AG04449 (cell line): ENCODE data around the gene TYMS.

Experiments
- CTCF ChIA-PET: fragments of 350-600 bp; formaldehyde crosslinking; extraction: SDS; loops from one replicate; lab custom pipeline; 2021; ENCODE audit warnings: antibody characterized with exemption; lab: Yijun Ruan, JAX
- POLR2A ChIA-PET: fragments of 400-600, 350-600 bp; formaldehyde crosslinking; extraction: SDS; loops from one replicate; lab custom pipeline; 2020; ENCODE audit warnings: antibody characterized with exemption, inconsistent platforms; lab: Yijun Ruan, JAX
- DNase-seq: peaks from one replicate; pipeline ENCODE4 v3.0.0-alpha.2; 2010; ENCODE audit warnings: low read depth, low spot score
- H3K4me3 ChIP-seq: 2 replicates; pipeline ENCODE4 v1.5.1; 2011; ENCODE audit warnings: low read depth, mild to moderate bottlenecking, control low read depth, low read length
- CTCF ChIP-seq: IDR thresholded peaks from one replicate; pipeline ENCODE4 v1.5.1; 2011; ENCODE audit warnings: mild to moderate bottlenecking, moderate library complexity, low read length, control low read depth, inconsistent platforms; ENCODE audit not compliant: insufficient read depth; ENCODE audit errors: missing control alignments

Gene TYMS

GRCh38 chr18:622289-622688, 35.2 kb upstream of the TYMS start:
- POLR2A ChIA-PET, result no interaction called here
- no peak for TF ChIP-seq CTCF

GRCh38 chr18:623761-624620, 33.5 kb upstream of the TYMS start:
- no peak overlapping the region for H3K4me3 ChIP-seq
- ChIA-PET CTCF (interaction anchor here (0.6 to 13.7 kb wide), 67 partner anchors 8 to 388 kb away, joined by 3 to 448 read pairs (median 4); partner anchors contain the start of genes ENOSF1, THOC1 and TYMS), POLR2A (no interaction called here)
- TF ChIP-seq CTCF, result peak; percentile 72
- peak; percentile 7 for DNase-seq

More at GRCh38 chr18:622289-622688, 35.2 kb upstream of the TYMS start:
- CTCF ChIA-PET, result interaction anchor here (0.7 to 13.7 kb wide), 11 partner anchors 10 to 340 kb away, joined by 3 to 448 read pairs (median 24); partner anchors contain the start of gene TYMS
- no peak overlapping the region for H3K4me3 ChIP-seq
- no peak for DNase-seq

GRCh38 chr18:627231-627630, 30.2 kb upstream of the TYMS start:
- TF ChIP-seq CTCF, result no peak
- no peak overlapping the region for H3K4me3 ChIP-seq
- CTCF ChIA-PET, result interaction anchor here (1.1 to 13.7 kb wide), 7 partner anchors 9 to 334 kb away, joined by 3 to 448 read pairs (median 9); partner anchors contain the start of gene TYMS
- POLR2A ChIA-PET, result no interaction called here
- no peak for DNase-seq

GRCh38 chr18:629269-630150, 27.9 kb upstream of the TYMS start:
- CTCF ChIA-PET, result interaction anchor here (1.7 to 13.7 kb wide), 3 partner anchors 203 to 336 kb away, joined by 6 to 448 read pairs (median 15); no protein-coding TSS in a partner anchor
- DNase-seq, result no peak
- POLR2A ChIA-PET, result no interaction called here
- TF ChIP-seq CTCF, result no peak
- H3K4me3 ChIP-seq, result no peak overlapping the region

- CTCF ChIA-PET, result interaction anchor here (0.9 to 13.7 kb wide), 4 partner anchors 9 to 208 kb away, joined by 4 to 448 read pairs (median 22); no protein-coding TSS in a partner anchor
- POLR2A ChIA-PET, result no interaction called here
These were observed 25.9 kb upstream of the TYMS start for GRCh38 chr18:631560-631959.

More at GRCh38 chr18:631560-631959, 25.9 kb upstream of the TYMS start:
- no peak overlapping the region for H3K4me3 ChIP-seq
- no peak for DNase-seq
- no peak for TF ChIP-seq CTCF
